ENCODE measurements around the gene APBB2. TPM values are rescaled to one million over a fixed set of nuclear protein-coding genes. Genes with fewer than 3 reads are reported as not detected.

Gene APBB2
- total and polyA plus RNA-seq, 2 experiments from 2014 or later = 35.8 to 74.8 TPM

GRCh38 chr4:41074215-41074614 is 140.1 kb downstream of the APBB2 start (continued):
- no peak for TF ChIP-seq ZNF331 (CRISPR knock-in tag; IDR thresholded peaks at IDR 0.05; ENCODE audit: low read depth)
- TF ChIP-seq ETS1 (IDR thresholded peaks at IDR 0.05) = no peak
- no peak for TF ChIP-seq ZNF462 (CRISPR knock-in tag; IDR thresholded peaks at IDR 0.05)
- TF ChIP-seq NANOG (IDR thresholded peaks at IDR 0.05; ENCODE audit: borderline replicate concordance) = no peak

GRCh38 chr4:41072021-41072777 is 142.1 kb downstream of the APBB2 start:
- Histone ChIP-seq H3K79me2 (replicated peaks; ENCODE audit: insufficient read depth) (peaks cover 3% of the 10 kb centered on the region; the same call in 1 of the 2 replicates), H3K27ac (ENCODE audit: low read depth) (0 out of 2 replicates have a peak overlapping the region, but pooled peaks have one; percentile 27), H3K27me3 (ENCODE audit: insufficient read depth) (no peaks in the 10 kb centered on the region), H4K20me1 (replicated peaks; ENCODE audit: insufficient read depth) (no peaks in the 10 kb centered on the region), H3F3A (replicated peaks; ENCODE audit: low read depth) (no peaks in the 10 kb centered on the region), H3K4me2 (no peak overlapping the region), H3K36me3 (ENCODE audit: insufficient read depth) (no peaks in the 10 kb centered on the region), H3K4me3 (no peak overlapping the region), H3K4me1 (ENCODE audit: insufficient read depth) (peaks cover 29% of the 10 kb centered on the region), H3K9me2 (ENCODE audit: insufficient read depth) (no peaks in the 10 kb centered on the region), H2AFZ (no peak overlapping the region)
- no peak overlapping the region for H3K4me3 Mint-ChIP-seq
- H3K27me3 Mint-ChIP-seq (ENCODE audit: insufficient read depth, low read depth, poor library complexity) = no peaks in the 10 kb centered on the region
- H3K4me1 Mint-ChIP-seq = peaks cover 43% of the 10 kb centered on the region
- DNase-seq (ENCODE audit: low spot score) = no peak
- no peaks in the 10 kb centered on the region for H3K36me3 Mint-ChIP-seq (ENCODE audit: low read depth)
- H3K27ac Mint-ChIP-seq = peak overlapping the region; percentile 16
- no peaks in the 10 kb centered on the region for H3K9me3 Mint-ChIP-seq
- ATAC-seq = peak; percentile 21; the same call in 1 of the 3 replicates
- TF ChIP-seq EZH2 (IDR thresholded peaks at IDR 0.05; ENCODE audit: low read depth, unreplicated experiment) = no peak
- no peak for TF ChIP-seq POLR2AphosphoS5 (IDR thresholded peaks at IDR 0.05; ENCODE audit: low read depth)
- no peak for TF ChIP-seq ETS1 (IDR thresholded peaks at IDR 0.05)
